Frontal cortex (tissue), 4 donors: ENCODE data around the gene METAP1. TPM values are rescaled to one million over a fixed set of nuclear protein-coding genes. Genes with fewer than 3 reads are reported as not detected.
"Not testable (repeated sequence)": the region's sequence is repeated elsewhere in the genome, so short reads cannot be mapped to it uniquely, and the experiment has no call there.

Experiments
- DNase-seq, 2 donors: peaks; one replicate each; pipeline ENCODE4 v3.0.0; 2012; ENCODE audit warnings: low spot score in 2 of 2
- FAIRE-seq: peaks from 2 replicates; lab custom pipeline; 2012; peaks lifted over from hg19 to GRCh38; lab: Jason Lieb, UNC
- small RNA-seq: library from RNA; depleted of rRNA; stranded (forward); fragments of <200 nt; gene quantifications from one replicate; pipeline ENCODE3, GENCODE V24; 2014
- total RNA-seq: library from RNA; depleted of rRNA; stranded (reverse); fragments of >200 nt; gene quantifications from one replicate; pipeline ENCODE4 v1.2.3, GENCODE V29; 2014
- donor health status: control.
- donor health status: control.
- donor health status: control.

Gene METAP1
- total RNA-seq, 1 donor from 2014 or later: 22.0 TPM

DNA sequence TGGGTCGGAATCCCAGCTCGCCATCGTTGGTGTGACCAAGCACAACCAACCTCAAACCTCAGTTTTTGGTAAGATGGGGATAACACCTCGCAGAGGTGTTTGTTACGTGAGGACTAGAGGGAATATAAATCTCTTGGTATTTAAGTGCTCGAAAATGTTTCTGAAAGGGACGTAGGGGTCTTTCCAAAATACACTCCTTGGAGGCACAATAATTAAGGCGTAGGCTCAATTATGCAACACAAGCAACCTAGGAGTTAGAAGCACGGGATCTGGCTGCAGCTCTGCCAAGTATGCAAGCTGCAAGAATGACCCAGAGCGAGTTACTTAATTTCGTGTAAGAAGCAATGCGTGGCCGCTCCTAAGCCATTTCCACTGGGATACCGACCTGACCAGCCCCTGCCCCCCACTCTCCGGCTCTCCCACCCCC, 92.5 kb downstream of the METAP1 start:
- no peak for FAIRE-seq
- peak; percentile 47 to 57 for DNase-seq

DNA sequence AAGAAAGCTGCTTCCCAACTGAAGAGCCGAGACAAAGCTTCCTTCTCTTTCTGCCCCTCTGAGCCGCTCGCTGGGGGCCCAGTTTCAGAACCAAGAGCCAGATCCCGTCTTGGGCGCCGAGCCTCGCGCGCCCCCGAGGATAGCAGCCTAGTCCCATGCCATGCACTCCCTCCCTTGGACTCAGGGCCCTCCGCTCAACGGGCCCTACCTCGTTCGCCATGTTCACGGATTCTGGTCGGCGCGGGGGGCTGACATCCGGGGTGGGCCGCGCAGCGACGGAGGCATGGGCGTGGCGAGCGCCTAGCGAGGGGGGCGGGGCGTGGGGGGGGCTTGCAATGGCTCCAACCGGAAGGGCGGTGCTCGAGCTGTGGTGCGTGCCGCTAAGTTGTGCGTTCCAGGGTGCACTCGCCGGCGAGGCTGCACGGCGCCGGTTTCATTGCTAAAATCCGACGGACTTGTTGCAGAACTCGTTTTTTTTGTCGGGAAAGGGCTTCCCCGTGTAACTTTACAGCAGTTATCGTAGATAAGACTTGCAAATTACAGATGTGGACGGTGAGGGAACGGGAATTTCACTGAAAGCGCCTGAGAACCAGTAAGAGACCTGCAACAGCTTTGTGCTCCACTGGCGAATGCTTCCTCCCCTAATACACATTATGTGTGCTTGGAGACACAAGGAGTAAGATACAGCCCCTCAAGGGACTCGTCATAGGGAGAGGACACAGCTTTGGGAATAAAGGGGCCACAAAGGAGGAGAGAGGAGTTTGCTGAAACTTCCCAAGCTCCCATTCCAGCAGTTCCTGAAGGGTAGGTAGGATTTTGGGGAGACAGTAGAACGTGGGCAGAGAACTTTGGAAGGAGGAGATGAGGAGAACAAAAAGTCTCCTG, 93.2 kb downstream of the METAP1 start, which contains the start of gene ADH5:
TSS of gene ADH5 (minus strand) at position 308 of the 885 bp plus-strand sequence. CDS start at position 220, 88 bp downstream.
- peak; percentile 73 to 78 for DNase-seq
- no peak for FAIRE-seq

DNA sequence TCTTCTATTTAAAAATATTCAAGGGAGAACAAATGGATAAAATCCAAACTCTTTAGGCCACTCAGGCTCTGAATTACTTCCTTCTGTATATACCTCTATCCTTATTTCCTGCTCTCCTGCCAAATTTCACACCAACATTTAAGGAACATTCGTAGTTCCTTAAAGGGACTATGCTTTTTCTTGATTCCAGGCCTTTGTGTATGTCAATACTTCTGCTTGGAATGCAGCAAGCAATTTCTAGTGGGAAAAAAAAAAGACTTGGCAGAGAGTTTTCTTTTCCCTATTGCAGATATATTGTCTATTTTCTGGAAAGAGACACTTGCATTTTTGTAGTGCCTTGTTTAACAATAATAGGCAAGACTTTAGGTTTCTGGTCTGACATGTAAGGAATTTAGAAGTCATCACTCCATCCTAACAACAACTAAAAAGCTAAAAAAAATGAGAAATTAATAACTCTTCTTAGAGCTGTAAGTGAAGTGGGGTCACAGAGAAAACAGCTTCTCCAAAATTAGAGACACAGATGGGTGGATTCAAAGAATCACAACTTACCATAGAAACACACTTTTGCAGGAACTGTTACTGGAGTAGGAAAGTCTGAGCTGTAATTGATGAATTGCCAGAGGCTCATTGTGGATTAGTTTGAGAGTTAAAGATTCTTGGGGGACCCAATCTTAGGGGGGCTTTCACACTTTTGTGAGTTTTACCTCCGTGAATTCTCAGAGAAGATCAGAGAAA, 95.1 kb downstream of the METAP1 start:
- DNase-seq: no peak
- no peak for FAIRE-seq

DNA sequence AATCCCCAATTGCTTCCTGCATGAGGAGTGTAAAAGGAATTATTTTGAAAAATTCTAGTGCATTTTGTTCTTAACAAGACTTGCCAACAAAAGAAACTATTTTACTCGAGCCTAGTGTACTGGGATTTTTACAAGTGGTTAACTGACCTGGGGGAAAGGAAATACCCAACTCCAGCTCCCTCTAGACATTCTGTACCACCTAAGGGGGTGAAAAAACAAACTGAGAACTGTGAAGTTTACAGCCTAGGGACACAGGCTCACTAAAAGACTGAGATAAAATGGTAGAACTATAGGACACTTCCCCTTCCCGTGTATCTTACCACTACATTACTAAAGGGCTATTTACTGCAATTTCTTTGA, 95.7 kb downstream of the METAP1 start:
- DNase-seq (no peak), FAIRE-seq (no peak)

DNA sequence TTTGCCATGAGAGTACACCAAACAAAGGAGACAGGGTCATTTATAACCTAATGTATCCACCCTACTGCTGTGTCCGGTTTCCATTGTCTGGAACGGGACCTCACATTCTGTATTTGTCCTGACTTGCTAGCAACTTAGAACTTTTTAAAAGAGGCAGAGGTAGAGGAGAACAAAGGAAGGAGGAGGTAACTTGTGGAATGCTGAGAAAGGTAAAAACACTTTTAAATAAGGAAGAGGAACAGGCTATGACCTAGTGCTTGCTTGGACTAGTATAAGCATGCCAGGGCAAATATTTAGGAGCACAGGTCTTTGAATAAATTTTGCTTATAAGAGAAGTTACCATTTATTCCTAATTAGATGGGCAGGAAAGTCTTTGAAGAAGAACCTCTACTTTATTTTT, 96.3 kb downstream of the METAP1 start:
- not testable (repeated sequence) for DNase-seq, FAIRE-seq

DNA sequence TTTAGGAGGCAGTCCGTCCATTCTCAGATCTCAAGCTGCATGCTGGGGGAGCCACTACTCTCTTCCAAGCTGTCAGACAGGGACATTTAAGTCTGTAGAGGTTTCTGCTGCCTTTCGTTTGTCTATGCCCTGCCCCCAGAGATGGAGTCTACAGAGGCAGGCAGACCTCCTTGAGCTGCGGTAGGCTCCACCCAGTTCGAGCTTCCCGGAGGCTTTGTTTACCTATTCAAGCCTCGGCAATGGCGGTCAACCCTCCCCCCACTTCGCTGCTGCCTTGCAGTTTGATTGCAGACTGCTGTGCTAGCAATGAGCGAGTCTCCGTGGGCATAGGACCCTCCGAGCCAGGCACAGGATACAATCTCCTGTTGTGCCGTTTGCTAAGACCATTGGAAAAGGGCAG, 103.8 kb downstream of the METAP1 start:
- DNase-seq (no peak), FAIRE-seq (no peak)

DNA sequence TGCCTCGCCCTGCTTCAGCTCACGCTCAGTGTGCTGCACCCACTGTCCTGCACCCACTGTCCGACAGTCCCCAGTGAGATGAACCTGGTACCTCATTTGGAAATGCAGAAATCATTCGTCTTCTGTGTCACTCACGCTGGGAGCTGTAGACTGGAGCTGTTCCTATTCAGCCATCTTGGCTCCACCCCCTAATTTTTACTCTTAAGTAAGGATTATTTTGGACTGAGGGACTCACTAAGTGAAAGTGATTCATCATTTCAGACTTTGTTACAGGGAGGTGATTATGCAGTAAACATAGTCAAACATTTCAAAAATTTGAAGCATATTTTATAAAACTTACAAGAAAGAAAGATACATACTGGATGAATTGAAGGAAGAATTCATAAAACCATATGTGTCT, 104.3 kb downstream of the METAP1 start:
- FAIRE-seq, DNase-seq: not testable (repeated sequence)

DNA sequence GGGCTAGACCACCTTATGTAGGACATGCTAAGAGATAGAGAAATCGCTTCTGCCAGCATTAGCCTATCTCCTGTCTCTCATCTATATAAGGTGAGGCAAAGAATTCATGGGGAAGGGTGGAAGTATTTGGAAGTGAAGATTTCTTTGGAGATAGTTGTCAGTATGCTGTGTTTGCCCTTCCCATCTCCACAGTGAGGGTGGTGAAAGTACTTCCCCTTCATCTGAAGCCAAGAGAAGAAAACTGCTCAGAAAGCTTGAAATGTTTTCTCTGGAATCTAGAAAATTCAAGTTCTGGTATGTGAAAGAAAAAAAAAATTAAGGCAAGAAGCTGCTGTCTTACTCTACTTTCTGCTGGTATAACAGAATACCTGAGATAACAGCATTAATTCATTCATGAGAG, 105.4 kb downstream of the METAP1 start:
- FAIRE-seq: no peak

DNA sequence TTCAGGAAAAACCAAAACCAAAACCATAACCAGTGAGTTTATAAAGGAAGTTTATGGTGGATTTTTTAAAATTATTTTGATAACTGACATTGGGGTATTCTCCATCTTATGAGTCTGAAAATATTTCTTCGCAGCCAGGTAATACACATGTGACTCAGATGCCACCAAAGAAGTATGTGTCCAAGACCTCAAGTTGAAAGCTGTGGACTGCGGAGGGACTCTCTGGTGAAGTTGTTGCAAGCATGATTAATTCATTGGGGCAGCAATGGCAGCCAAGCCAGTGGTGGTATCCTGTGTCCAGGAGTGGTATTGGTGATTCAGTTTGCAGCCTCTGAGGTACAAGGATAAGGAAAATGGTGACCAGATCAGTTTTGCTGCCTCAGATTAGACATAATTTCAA, 107.1 kb downstream of the METAP1 start:
- FAIRE-seq: no peak
- DNase-seq: no peak

More for the DNA sequence above, 105.4 kb downstream of the METAP1 start:
- no peak for DNase-seq

DNA sequence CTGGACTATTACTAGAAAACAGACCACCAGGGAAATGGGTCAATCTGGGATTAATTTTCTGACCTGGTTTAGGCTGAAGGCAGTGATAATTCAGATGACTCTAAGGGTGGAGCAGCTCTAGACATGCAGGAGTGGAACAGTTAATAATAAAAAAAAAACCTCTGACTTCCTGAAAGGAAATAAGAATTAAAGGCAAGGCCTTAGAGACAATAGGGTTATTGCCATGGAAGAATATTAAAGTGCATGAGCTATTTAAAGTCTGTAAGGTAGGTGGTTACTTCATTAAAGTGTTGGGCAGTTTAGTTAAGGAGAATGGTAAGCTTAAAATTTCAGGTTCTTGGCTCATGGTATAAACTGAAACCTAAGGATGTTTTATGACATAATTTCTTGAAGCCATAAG, 107.6 kb downstream of the METAP1 start:
- FAIRE-seq: no peak
- no peak for DNase-seq

DNA sequence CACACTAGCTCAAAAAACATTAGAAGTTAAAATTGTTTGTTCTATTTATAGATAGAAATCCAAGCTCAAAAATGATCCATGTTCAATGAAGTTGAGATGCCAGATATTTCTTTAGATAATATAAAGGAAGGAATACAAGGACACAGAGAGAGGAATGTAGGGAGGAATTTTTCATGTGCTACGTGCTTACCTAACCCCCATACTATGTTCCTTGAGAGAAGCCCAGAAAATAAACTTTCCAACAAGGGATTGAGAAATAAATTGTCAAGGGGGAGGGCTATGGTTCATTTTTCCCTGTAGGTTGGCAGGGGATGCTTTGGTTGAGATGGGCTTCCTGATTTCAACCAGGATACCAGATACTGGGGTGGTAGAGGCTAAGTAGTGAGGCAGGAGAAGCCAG, 108.6 kb downstream of the METAP1 start:
- FAIRE-seq: no peak
- DNase-seq: no peak

DNA sequence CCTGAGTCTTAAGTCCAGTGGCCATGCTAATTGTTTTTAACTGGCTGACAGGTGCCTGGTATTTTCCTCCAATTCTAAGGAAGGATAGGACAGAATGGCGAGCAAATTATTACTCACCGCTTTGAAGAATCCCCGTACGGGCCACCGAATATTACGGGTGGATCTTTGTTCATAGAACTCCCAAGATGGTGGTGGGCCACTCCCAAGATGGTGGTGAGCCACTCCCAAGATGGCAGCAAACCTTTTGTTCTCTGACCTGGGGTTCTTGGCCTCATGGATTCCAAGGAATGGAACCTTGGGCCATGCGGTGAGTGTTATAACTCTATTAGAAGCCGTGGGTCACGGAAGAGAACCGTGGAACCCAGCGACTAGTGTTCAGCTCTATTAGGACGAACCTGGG, 113.8 kb downstream of the METAP1 start:
- not testable (repeated sequence) for DNase-seq, FAIRE-seq

Small RNA genes lying within 50 kb of the gene (small RNA-seq; reads per million reads assigned to genes)
- gene MIR3684 (0.08 reads per million), gene RNU7-149P (not detected)

Other genes with a start within 250 kb of the METAP1 start
- gene EIF4E, start 66.6 kb upstream of the METAP1 start, total RNA-seq: 213 TPM
- gene ADH5, start 93.1 kb downstream of the METAP1 start, total RNA-seq: 113 TPM
- gene ADH4, start 148.6 kb downstream of the METAP1 start, total RNA-seq: not detected
- gene ADH6, start 223.5 kb downstream of the METAP1 start, total RNA-seq: not detected